Measurements from ENCODE around the gene RANBP10. TPM values are rescaled to one million over a fixed set of nuclear protein-coding genes. Genes with fewer than 3 reads are reported as not detected.

Gene RANBP10
- total RNA-seq, 1 donor from 2014 or later, result 11.4 TPM

DNA sequence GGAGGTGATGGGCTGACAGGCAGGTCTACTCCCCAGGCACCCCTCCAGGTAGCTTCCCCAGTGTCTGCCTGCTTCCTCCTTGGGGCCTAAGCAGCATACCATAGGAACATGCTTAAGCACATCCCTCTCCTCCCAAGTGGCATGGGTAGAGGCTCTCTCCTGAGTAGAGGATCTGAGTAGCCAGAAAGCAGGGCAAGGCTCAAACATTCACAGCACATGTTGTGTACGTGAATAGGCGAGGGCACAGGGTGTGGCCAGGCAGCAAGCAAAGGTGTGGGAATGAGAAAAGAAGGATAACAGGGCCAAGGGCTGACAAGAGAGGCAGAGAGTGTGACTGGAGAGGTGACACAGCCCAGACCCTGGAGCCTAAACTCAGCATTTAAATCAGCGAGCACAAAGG, 57.5 kb downstream of the RANBP10 start:
- H3K27ac ChIP-seq, result no peak overlapping the region
- peaks cover 14% of the 10 kb centered on the region for H3K36me3 Mint-ChIP-seq
- no peak overlapping the region for H3K4me3 Mint-ChIP-seq
- no peaks in the 10 kb centered on the region for H3K27me3 ChIP-seq
- H3K4me1 ChIP-seq, result no peaks in the 10 kb centered on the region
- H3K36me3 ChIP-seq, result no peaks in the 10 kb centered on the region
- no peak for DNase-seq (ENCODE audit: low spot score)
- H3K27me3 Mint-ChIP-seq (ENCODE audit: insufficient read depth, low read depth), result no peaks in the 10 kb centered on the region
- peaks cover 9% of the 10 kb centered on the region for H4K20me1 ChIP-seq (ENCODE audit: low read depth)
- no peaks in the 10 kb centered on the region for H3F3A ChIP-seq (ENCODE audit: low read depth)
- H3K4me3 ChIP-seq, result no peak overlapping the region
- no peak for TF ChIP-seq EZH2 (IDR thresholded peaks at IDR 0.05)
- no peak for TF ChIP-seq EZH2phosphoT487 (IDR thresholded peaks at IDR 0.05)
- TF ChIP-seq, protein P1, sequence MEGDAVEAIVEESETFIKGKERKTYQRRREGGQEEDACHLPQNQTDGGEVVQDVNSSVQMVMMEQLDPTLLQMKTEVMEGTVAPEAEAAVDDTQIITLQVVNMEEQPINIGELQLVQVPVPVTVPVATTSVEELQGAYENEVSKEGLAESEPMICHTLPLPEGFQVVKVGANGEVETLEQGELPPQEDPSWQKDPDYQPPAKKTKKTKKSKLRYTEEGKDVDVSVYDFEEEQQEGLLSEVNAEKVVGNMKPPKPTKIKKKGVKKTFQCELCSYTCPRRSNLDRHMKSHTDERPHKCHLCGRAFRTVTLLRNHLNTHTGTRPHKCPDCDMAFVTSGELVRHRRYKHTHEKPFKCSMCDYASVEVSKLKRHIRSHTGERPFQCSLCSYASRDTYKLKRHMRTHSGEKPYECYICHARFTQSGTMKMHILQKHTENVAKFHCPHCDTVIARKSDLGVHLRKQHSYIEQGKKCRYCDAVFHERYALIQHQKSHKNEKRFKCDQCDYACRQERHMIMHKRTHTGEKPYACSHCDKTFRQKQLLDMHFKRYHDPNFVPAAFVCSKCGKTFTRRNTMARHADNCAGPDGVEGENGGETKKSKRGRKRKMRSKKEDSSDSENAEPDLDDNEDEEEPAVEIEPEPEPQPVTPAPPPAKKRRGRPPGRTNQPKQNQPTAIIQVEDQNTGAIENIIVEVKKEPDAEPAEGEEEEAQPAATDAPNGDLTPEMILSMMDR (IDR thresholded peaks at IDR 0.05), result no peak
- no peaks in the 10 kb centered on the region for H3K9me3 Mint-ChIP-seq
- H3K79me2 ChIP-seq (ENCODE audit: low read depth), result no peaks in the 10 kb centered on the region
- H2AFZ ChIP-seq (replicated peaks), result no peak overlapping the region
- H3K9me3 ChIP-seq (ENCODE audit: low read depth), result no peaks in the 10 kb centered on the region
- H3K4me1 Mint-ChIP-seq, result peaks cover 6% of the 10 kb centered on the region
- no peak overlapping the region for H3K4me2 ChIP-seq
- no peak overlapping the region for H3K9ac ChIP-seq
- H3K27ac Mint-ChIP-seq, result peak overlapping the region; percentile 62

DNA sequence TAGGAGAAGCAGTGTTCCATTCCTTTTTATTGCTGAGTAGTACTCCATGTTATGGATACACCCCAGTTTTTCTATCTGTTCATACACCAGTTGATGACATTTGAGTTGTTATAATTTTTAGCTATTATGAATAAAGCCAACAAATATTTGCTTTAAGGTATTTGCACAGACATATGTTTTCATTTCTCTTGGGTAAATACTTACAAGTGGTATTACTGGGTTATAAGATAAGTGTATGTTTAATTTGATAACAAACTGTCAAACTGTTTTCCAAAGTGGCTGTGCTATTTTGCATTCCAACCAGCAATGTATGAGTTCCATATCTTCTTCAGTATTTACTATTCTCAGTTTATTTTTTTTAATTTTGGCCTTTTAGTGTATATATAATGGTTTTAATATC, 59.5 kb downstream of the RANBP10 start:
- H3K79me2 ChIP-seq (ENCODE audit: low read depth), result no peaks in the 10 kb centered on the region
- no peak overlapping the region for H3K4me3 ChIP-seq
- no peak overlapping the region for H3K4me3 Mint-ChIP-seq
- H3K4me1 ChIP-seq, result no peaks in the 10 kb centered on the region
- H4K20me1 ChIP-seq (ENCODE audit: low read depth), result peaks cover 9% of the 10 kb centered on the region
- peaks cover 20% of the 10 kb centered on the region for H3K36me3 Mint-ChIP-seq
- H2AFZ ChIP-seq (replicated peaks), result no peak overlapping the region
- H3K4me1 Mint-ChIP-seq, result peaks cover 6% of the 10 kb centered on the region
- H3K9me3 Mint-ChIP-seq, result no peaks in the 10 kb centered on the region
- H3K27ac Mint-ChIP-seq, result no peak overlapping the region
- TF ChIP-seq, protein P1 (IDR thresholded peaks at IDR 0.05), result no peak
- H3K36me3 ChIP-seq, result no peaks in the 10 kb centered on the region
- H3K9ac ChIP-seq, result no peak overlapping the region
- H3F3A ChIP-seq (ENCODE audit: low read depth), result no peaks in the 10 kb centered on the region
- H3K4me2 ChIP-seq, result no peak overlapping the region
- no peaks in the 10 kb centered on the region for H3K27me3 ChIP-seq
- H3K27ac ChIP-seq, result no peak overlapping the region
- H3K27me3 Mint-ChIP-seq (ENCODE audit: insufficient read depth, low read depth), result peaks cover 2% of the 10 kb centered on the region
- DNase-seq (ENCODE audit: low spot score), result no peak
- no peaks in the 10 kb centered on the region for H3K9me3 ChIP-seq (ENCODE audit: low read depth)

DNA sequence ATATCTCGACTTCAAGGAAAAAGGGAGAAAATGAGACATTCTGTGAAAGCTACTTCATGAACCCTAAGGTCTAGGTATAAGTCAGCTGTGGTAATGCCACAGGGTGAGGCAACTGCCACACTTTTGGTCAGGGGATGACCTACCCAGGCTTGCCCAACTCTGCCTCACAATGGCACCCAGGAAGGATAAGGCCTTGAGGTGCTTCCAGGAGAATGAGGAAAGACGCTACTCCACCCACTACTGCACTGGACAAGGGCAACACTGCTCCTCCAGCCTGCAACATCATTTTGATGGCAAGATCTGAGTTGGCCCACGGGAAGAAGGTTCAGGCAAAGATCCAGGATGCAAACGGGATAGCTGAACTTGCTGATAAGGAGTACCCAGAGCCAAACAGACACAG, 65.2 kb downstream of the RANBP10 start:
- Mint-ChIP-seq H3K36me3 (peaks cover 40% of the 10 kb centered on the region), H3K27me3 (ENCODE audit: insufficient read depth, low read depth) (peaks cover 4% of the 10 kb centered on the region)
- no peaks in the 10 kb centered on the region for H3K27me3 ChIP-seq

More for the DNA sequence above, 65.2 kb downstream of the RANBP10 start:
- DNase-seq (ENCODE audit: low spot score), result no peak
- no peak overlapping the region for H3K4me3 ChIP-seq
- H4K20me1 ChIP-seq (ENCODE audit: low read depth), result no peaks in the 10 kb centered on the region
- Mint-ChIP-seq H3K4me3 (no peak overlapping the region), H3K9me3 (no peaks in the 10 kb centered on the region), H3K4me1 (peaks cover 6% of the 10 kb centered on the region), H3K27ac (no peak overlapping the region)
- H3K27ac ChIP-seq, result no peak overlapping the region
- H3K9ac ChIP-seq, result no peak overlapping the region
- H3K4me1 ChIP-seq, result no peaks in the 10 kb centered on the region
- H3K9me3 ChIP-seq (ENCODE audit: low read depth), result no peaks in the 10 kb centered on the region
- H2AFZ ChIP-seq (replicated peaks), result no peak overlapping the region
- H3F3A ChIP-seq (ENCODE audit: low read depth), result no peaks in the 10 kb centered on the region
- no peaks in the 10 kb centered on the region for H3K79me2 ChIP-seq (ENCODE audit: low read depth)
- no peaks in the 10 kb centered on the region for H3K36me3 ChIP-seq
- H3K4me2 ChIP-seq, result no peak overlapping the region
- TF ChIP-seq, protein P1 (IDR thresholded peaks at IDR 0.05), result no peak
- TF ChIP-seq EZH2phosphoT487 (IDR thresholded peaks at IDR 0.05) (no peak), EZH2 (IDR thresholded peaks at IDR 0.05) (no peak)
